ENCODE results near the gene KDM4B.

DNA sequence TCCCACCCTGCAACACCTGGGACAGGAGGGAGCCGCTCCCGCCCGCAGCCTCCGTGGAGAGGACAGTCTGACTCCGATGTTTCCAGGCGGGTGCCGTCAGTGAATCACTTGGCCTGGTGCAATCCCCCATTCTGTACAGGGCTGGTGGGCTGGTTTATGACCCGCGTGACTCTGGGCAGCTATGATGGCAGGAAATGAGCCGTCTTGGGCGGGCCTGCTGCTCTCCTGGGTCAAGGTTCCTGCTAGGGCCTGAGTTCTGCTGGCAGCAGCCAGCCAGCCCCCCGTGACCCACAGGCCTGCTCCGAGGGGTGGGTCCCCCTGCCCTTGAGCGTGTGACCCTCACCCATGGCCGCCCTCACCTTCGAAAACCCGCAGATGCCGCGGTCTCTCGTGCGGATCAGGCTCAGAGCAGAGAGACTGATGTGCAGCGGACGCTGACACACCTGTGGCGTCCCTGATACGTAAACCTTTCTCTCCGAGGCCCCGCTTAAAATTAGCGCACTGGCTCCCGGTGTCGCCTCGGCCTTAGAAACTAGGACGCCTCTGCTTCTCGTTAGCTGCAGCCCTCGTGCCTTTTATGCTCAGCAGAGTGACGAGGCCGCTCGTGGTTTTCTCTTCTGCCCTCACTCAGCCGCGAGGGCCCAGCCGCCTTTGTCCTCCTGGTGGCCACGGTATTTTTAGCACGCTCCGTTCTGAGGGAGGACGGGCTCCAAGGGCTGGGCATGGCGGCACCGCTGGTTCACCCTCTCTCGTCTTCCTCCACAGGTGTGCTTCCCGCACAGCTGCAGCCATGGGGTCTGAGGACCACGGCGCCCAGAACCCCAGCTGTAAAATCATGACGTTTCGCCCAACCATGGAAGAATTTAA is 63.4 kb downstream of the KDM4B start:
- TF ChIP-seq, protein P1, sequence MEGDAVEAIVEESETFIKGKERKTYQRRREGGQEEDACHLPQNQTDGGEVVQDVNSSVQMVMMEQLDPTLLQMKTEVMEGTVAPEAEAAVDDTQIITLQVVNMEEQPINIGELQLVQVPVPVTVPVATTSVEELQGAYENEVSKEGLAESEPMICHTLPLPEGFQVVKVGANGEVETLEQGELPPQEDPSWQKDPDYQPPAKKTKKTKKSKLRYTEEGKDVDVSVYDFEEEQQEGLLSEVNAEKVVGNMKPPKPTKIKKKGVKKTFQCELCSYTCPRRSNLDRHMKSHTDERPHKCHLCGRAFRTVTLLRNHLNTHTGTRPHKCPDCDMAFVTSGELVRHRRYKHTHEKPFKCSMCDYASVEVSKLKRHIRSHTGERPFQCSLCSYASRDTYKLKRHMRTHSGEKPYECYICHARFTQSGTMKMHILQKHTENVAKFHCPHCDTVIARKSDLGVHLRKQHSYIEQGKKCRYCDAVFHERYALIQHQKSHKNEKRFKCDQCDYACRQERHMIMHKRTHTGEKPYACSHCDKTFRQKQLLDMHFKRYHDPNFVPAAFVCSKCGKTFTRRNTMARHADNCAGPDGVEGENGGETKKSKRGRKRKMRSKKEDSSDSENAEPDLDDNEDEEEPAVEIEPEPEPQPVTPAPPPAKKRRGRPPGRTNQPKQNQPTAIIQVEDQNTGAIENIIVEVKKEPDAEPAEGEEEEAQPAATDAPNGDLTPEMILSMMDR (IDR thresholded peaks at IDR 0.05), result no peak
- no peak for TF ChIP-seq EP300 (IDR thresholded peaks at IDR 0.05; ENCODE audit: low read depth)

All from transverse colon (tissue), 3 donors.